Measurements from ENCODE around the gene CTU2. TPM values are rescaled to one million over a fixed set of nuclear protein-coding genes. Genes with fewer than 3 reads are reported as not detected.
A peak's percentile ranks its signal among the peaks of the same experiment; 100 is the strongest.

The CTU2 gene
- total RNA-seq, 1 experiment from 2014 or later: 24.8 TPM

- peaks cover 79% of the 10 kb centered on the region for H3K4me1 ChIP-seq (ENCODE audit: control insufficient read depth, insufficient read depth, low read length)
- H3K4me3 ChIP-seq (ENCODE audit: low read depth in 2 of 2, low read length in 2 of 2): no peak overlapping the region
- H3K27me3 ChIP-seq (ENCODE audit: control insufficient read depth, insufficient read depth, low read length): no peaks in the 10 kb centered on the region
- ChIA-PET CTCF (interaction anchor here (0.5 to 1.4 kb wide), 2 partner anchors 26 to 28 kb away, joined by 3 to 4 read pairs; partner anchors contain the start of gene PIEZO1), POLR2A (interaction anchor here (0.6 kb wide), 1 partner anchor 10 kb away, joined by 5 read pairs; no protein-coding TSS in a partner anchor)
- no peak for TF ChIP-seq REST (IDR thresholded peaks at IDR 0.05; ENCODE audit: insufficient read depth in 1 of 2, low read depth in 2 of 2, low read length in 1 of 2)
- no peak for TF ChIP-seq TCF7L2 (IDR thresholded peaks at IDR 0.05; ENCODE audit: low read depth, low read length)
- TF ChIP-seq SIN3A (IDR thresholded peaks at IDR 0.05; ENCODE audit: borderline replicate concordance, insufficient read depth, low read depth, low read length): no peak
- TF ChIP-seq, protein P1, sequence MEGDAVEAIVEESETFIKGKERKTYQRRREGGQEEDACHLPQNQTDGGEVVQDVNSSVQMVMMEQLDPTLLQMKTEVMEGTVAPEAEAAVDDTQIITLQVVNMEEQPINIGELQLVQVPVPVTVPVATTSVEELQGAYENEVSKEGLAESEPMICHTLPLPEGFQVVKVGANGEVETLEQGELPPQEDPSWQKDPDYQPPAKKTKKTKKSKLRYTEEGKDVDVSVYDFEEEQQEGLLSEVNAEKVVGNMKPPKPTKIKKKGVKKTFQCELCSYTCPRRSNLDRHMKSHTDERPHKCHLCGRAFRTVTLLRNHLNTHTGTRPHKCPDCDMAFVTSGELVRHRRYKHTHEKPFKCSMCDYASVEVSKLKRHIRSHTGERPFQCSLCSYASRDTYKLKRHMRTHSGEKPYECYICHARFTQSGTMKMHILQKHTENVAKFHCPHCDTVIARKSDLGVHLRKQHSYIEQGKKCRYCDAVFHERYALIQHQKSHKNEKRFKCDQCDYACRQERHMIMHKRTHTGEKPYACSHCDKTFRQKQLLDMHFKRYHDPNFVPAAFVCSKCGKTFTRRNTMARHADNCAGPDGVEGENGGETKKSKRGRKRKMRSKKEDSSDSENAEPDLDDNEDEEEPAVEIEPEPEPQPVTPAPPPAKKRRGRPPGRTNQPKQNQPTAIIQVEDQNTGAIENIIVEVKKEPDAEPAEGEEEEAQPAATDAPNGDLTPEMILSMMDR (IDR thresholded peaks at IDR 0.05): no peak
- TF ChIP-seq POLR2AphosphoS5 (IDR thresholded peaks at IDR 0.05; ENCODE audit: low read depth, low read length): no peak
- no TSS peak for BruUV-seq (replicated peaks)
- H3K27ac ChIP-seq (ENCODE audit: low read length): peak overlapping the region; percentile 71
- intact Hi-C loops (cut with micrococcal nuclease; ENCODE audit: unreplicated experiment) (no loop called here), in situ Hi-C loops (cut with HindIII; ENCODE audit: low pct_unique_long_range_greater_than_20kb, low sequenced_read_pairs) (no loop called here)
- ATAC-seq (no peak), DNase-seq (ENCODE audit: low read depth, low spot score) (no peak)
- no peaks in the 10 kb centered on the region for H3K9me3 ChIP-seq (ENCODE audit: control insufficient read depth, insufficient read depth, low read depth, low read length)
- no peaks in the 10 kb centered on the region for H3K36me3 ChIP-seq (ENCODE audit: control insufficient read depth, insufficient read depth, low read length)
These were observed 52.6 kb downstream of the CTU2 start for GRCh38 chr16:88758944-88759244.

GRCh38 chr16:88759245-88759975, 53.1 kb downstream of the CTU2 start:
- TF ChIP-seq, protein P1 (IDR thresholded peaks at IDR 0.05): no peak
- TF ChIP-seq POLR2AphosphoS5 (IDR thresholded peaks at IDR 0.05; ENCODE audit: low read depth, low read length) (no peak), SIN3A (IDR thresholded peaks at IDR 0.05; ENCODE audit: borderline replicate concordance, insufficient read depth, low read depth, low read length) (no peak), REST (IDR thresholded peaks at IDR 0.05; ENCODE audit: insufficient read depth in 1 of 2, low read depth in 2 of 2, low read length in 1 of 2) (no peak), TCF7L2 (IDR thresholded peaks at IDR 0.05; ENCODE audit: low read depth, low read length) (no peak)
- in situ Hi-C loops (cut with HindIII; ENCODE audit: low pct_unique_long_range_greater_than_20kb, low sequenced_read_pairs): no loop called here
- no peak overlapping the region for H3K4me3 ChIP-seq (ENCODE audit: low read depth in 2 of 2, low read length in 2 of 2)
- ATAC-seq (no peak), DNase-seq (ENCODE audit: low read depth, low spot score) (no peak)
- ChIA-PET CTCF (interaction anchor here (0.5 to 1.4 kb wide), 2 partner anchors 26 to 28 kb away, joined by 3 to 4 read pairs; partner anchors contain the start of gene PIEZO1), POLR2A (interaction anchor here (0.6 kb wide), 1 partner anchor 10 kb away, joined by 5 read pairs; no protein-coding TSS in a partner anchor)
- no peaks in the 10 kb centered on the region for H3K27me3 ChIP-seq (ENCODE audit: control insufficient read depth, insufficient read depth, low read length)
- peak overlapping the region; percentile 71 for H3K27ac ChIP-seq (ENCODE audit: low read length)
- no TSS peak for BruUV-seq (replicated peaks)
- intact Hi-C loops (cut with micrococcal nuclease; ENCODE audit: unreplicated experiment): no loop called here
- H3K36me3 ChIP-seq (ENCODE audit: control insufficient read depth, insufficient read depth, low read length): no peaks in the 10 kb centered on the region
- H3K4me1 ChIP-seq (ENCODE audit: control insufficient read depth, insufficient read depth, low read length): peaks cover 80% of the 10 kb centered on the region
- H3K9me3 ChIP-seq (ENCODE audit: control insufficient read depth, insufficient read depth, low read depth, low read length): no peaks in the 10 kb centered on the region
